H1 (cell line): ENCODE data around the gene P2RY1. TPM values are rescaled to one million over a fixed set of nuclear protein-coding genes. Genes with fewer than 3 reads are reported as not detected.
"Not testable (repeated sequence)": the region's sequence is repeated elsewhere in the genome, so short reads cannot be mapped to it uniquely, and the experiment has no call there.

Source experiments
- CTCF ChIA-PET: fragments of 300-600 bp; sonication (Branson Sonifier 250); formaldehyde crosslinking; loops from one replicate; lab custom pipeline; 2021; ENCODE audit not compliant: partially characterized antibody; lab: Charles Lee
- POLR2A ChIA-PET: fragments of 300-600 bp; sonication (Branson Sonifier 250); formaldehyde crosslinking; loops from one replicate; lab custom pipeline; 2021; ENCODE audit warnings: inconsistent platforms; ENCODE audit not compliant: partially characterized antibody; lab: Charles Lee
- DNase-seq, 2 experiments: peaks; one replicate each; pipeline versions ENCODE4 v3.0.0 to v3.0.0-alpha.2; 2010 to 2022; ENCODE audit warnings: low spot score in 2 of 2, low read depth in 1 of 2, mixed read lengths in 1 of 2
- FAIRE-seq: peaks from 2 replicates; lab custom pipeline; 2011; peaks lifted over from hg19 to GRCh38; lab: Jason Lieb, UNC
- H2AFZ ChIP-seq: 2 replicates; pipeline ENCODE4 v1.8.1; 2012; ENCODE audit warnings: low read length, inconsistent platforms
- H2AK5ac ChIP-seq: 2 replicates; pipeline ENCODE4 v1.6.1; 2013; ENCODE audit warnings: low read depth, low read length
- H2BK120ac ChIP-seq: replicated peaks from 2 replicates; pipeline ENCODE3; 2013; ENCODE audit warnings: low read depth, low read length, inconsistent platforms
- H2BK12ac ChIP-seq: 2 replicates; pipeline ENCODE4 v1.6.1; 2013; ENCODE audit warnings: low read depth, low read length
- H2BK15ac ChIP-seq: 2 replicates; pipeline ENCODE4 v1.6.1; 2013; ENCODE audit warnings: low read length
- H2BK20ac ChIP-seq: 2 replicates; pipeline ENCODE4 v1.6.1; 2013; ENCODE audit warnings: low read length
- H2BK5ac ChIP-seq: 2 replicates; pipeline ENCODE4 v1.6.1; 2013; ENCODE audit warnings: low read depth, low read length
- H3K14ac ChIP-seq: 2 replicates; pipeline ENCODE4 v1.6.1; 2013; ENCODE audit warnings: inconsistent platforms; ENCODE audit not compliant: insufficient read length
- H3K18ac ChIP-seq: 2 replicates; pipeline ENCODE4 v1.6.1; 2013; ENCODE audit warnings: low read length; ENCODE audit errors: extremely low read depth
- H3K23ac ChIP-seq: 2 replicates; pipeline ENCODE4 v1.6.1; 2013; ENCODE audit warnings: inconsistent platforms; ENCODE audit not compliant: insufficient read length
- H3K23me2 ChIP-seq: 2 replicates; pipeline ENCODE4 v1.6.1; 2013; ENCODE audit warnings: low read depth, low read length
- H3K27ac ChIP-seq: 2 replicates; pipeline ENCODE4 v1.6.1; 2011; ENCODE audit warnings: low read depth, low read length, inconsistent platforms
- H3K27me3 ChIP-seq, 4 experiments: replicated peaks in 1 of 4; 1 replicate in 1 of 4; 2 replicates in 3 of 4; pipeline versions ENCODE4 v1.6.1 to v1.8.1; 2011 to 2013; ENCODE audit warnings: low read length in 3 of 4, mild to moderate bottlenecking in 3 of 4, inconsistent platforms in 2 of 4, mixed read lengths in 2 of 4, moderate library complexity in 1 of 4; ENCODE audit not compliant: control insufficient read depth in 3 of 4, insufficient read depth in 3 of 4; ENCODE audit errors: extremely low read depth in 1 of 4
- H3K36me3 ChIP-seq, 4 experiments: 2 replicates each; pipeline versions ENCODE4 v1.6.1 to v1.8.1; 2011 to 2013; ENCODE audit warnings: mild to moderate bottlenecking in 4 of 4, low read length in 3 of 4, moderate library complexity in 2 of 4, control low read depth in 1 of 4, inconsistent platforms in 1 of 4; ENCODE audit not compliant: insufficient read depth in 4 of 4, control insufficient read depth in 2 of 4
- H3K4ac ChIP-seq: replicated peaks from 2 replicates; pipeline ENCODE3; 2013; ENCODE audit warnings: low read length, low read depth, mixed read lengths, inconsistent platforms; ENCODE audit not compliant: insufficient read length
- H3K4me1 ChIP-seq, 4 experiments: replicated peaks in 1 of 4; 1 replicate in 1 of 4; 2 replicates in 3 of 4; pipeline versions ENCODE4 v1.6.1 to v1.8.1; 2011 to 2013; ENCODE audit warnings: low read length in 3 of 4, inconsistent platforms in 2 of 4, mixed read lengths in 1 of 4; ENCODE audit not compliant: insufficient read depth in 4 of 4, control insufficient read depth in 3 of 4
- H3K4me2 ChIP-seq, 2 experiments: 2 replicates each; pipeline versions ENCODE4 v1.6.1 to v1.8.1; 2011 to 2013; ENCODE audit warnings: low read depth in 2 of 2, low read length in 2 of 2, control low read depth in 1 of 2, inconsistent platforms in 1 of 2, mild to moderate bottlenecking in 1 of 2; ENCODE audit not compliant: insufficient read depth in 1 of 2
- H3K4me3 ChIP-seq, 4 experiments: fragments of 200-600, 300-600 bp in 1 of 4; sonication (generic), shearing (Covaris generic), sonication (Bioruptor Twin) in 1 of 4; 2 replicates each; pipeline versions ENCODE4 v1.5.1 to v1.8.1; 2011 to 2016; ENCODE audit warnings: low read length in 4 of 4, low read depth in 3 of 4, control low read depth in 2 of 4, inconsistent platforms in 2 of 4, mild to moderate bottlenecking in 2 of 4, mixed read lengths in 1 of 4, moderate library complexity in 1 of 4; ENCODE audit not compliant: insufficient read depth in 2 of 4; ENCODE audit errors: extremely low read depth in 1 of 4
- H3K56ac ChIP-seq: replicated peaks from 2 replicates; pipeline ENCODE3; 2013; ENCODE audit warnings: low read depth, mild to moderate bottlenecking, mixed read lengths, low read length, inconsistent platforms; ENCODE audit not compliant: insufficient read length
- H3K79me1 ChIP-seq: 2 replicates; pipeline ENCODE4 v1.6.1; 2013; ENCODE audit warnings: low read depth, low read length, control low read depth
- H3K79me2 ChIP-seq, 2 experiments: 2 replicates each; pipeline versions ENCODE4 v1.6.1 to v1.8.1; 2012 to 2013; ENCODE audit warnings: low read length in 2 of 2, mild to moderate bottlenecking in 2 of 2, inconsistent platforms in 1 of 2; ENCODE audit not compliant: insufficient read depth in 2 of 2, control insufficient read depth in 1 of 2
- H3K9ac ChIP-seq, 4 experiments: replicated peaks in 1 of 4; 1 replicate in 1 of 4; 2 replicates in 3 of 4; pipeline versions ENCODE4 v1.6.1 to v1.8.1; 2011 to 2013; ENCODE audit warnings: low read depth in 3 of 4, low read length in 3 of 4, control low read depth in 2 of 4, mild to moderate bottlenecking in 2 of 4, moderate library complexity in 2 of 4, inconsistent platforms in 1 of 4; ENCODE audit errors: extremely low read depth in 1 of 4
- H3K9me3 ChIP-seq, 2 experiments: 2 replicates each; pipeline versions ENCODE4 v1.6.1 to v1.8.1; 2012 to 2013; ENCODE audit warnings: mild to moderate bottlenecking in 2 of 2, moderate library complexity in 2 of 2, control low read depth in 1 of 2, inconsistent platforms in 1 of 2, low read depth in 1 of 2, low read length in 1 of 2, mixed read lengths in 1 of 2; ENCODE audit not compliant: insufficient read depth in 2 of 2
- H4K20me1 ChIP-seq, 2 experiments: replicated peaks in 1 of 2; 2 replicates each; pipeline versions ENCODE3 to v1.8.1; 2011 to 2013; ENCODE audit warnings: inconsistent platforms in 2 of 2, low read length in 2 of 2, mild to moderate bottlenecking in 1 of 2; ENCODE audit not compliant: insufficient read depth in 2 of 2, control insufficient read depth in 1 of 2
- H4K5ac ChIP-seq: 2 replicates; pipeline ENCODE4 v1.6.1; 2013; ENCODE audit warnings: low read length, low read depth, mixed read lengths, inconsistent platforms; ENCODE audit not compliant: insufficient read length
- H4K8ac ChIP-seq: 2 replicates; pipeline ENCODE4 v1.8.0; 2013; ENCODE audit warnings: mild to moderate bottlenecking, moderate library complexity, low read length, inconsistent platforms; ENCODE audit not compliant: insufficient read depth; ENCODE audit errors: extremely low read depth
- H4K91ac ChIP-seq: replicated peaks from 2 replicates; pipeline ENCODE3; 2013; ENCODE audit warnings: low read length, mixed read lengths, inconsistent platforms; ENCODE audit not compliant: insufficient read length
- WGBS, 2 experiments: shearing (Covaris generic) in 1 of 2; methylation state at CpG; one replicate each; pipeline versions ENCODE4 v1.1.6 to v1.1.7; 2013 to 2015; ENCODE audit warnings: low lambda C conversion rate in 2 of 2, mixed read lengths in 2 of 2, inconsistent platforms in 1 of 2, low coverage in 1 of 2, missing lambda C conversion rate in 1 of 2; ENCODE audit not compliant: insufficient replicate concordance in 2 of 2, insufficient coverage in 1 of 2, insufficient read length in 1 of 2; ENCODE audit errors: extremely low coverage in 1 of 2, missing lambda C conversion rate in 1 of 2; 5-methylcytosine and 5-hydroxymethylcytosine counted together
- polyA plus RNA-seq, 7 experiments: library from polyadenylated mRNA; depleted of rRNA in 3 of 7; stranded (reverse) in 5 of 7; unstranded in 2 of 7; fragments of >200 nt in 5 of 7; fragments of 200-250 nt in 2 of 7; gene quantifications; 1 replicate in 5 of 7; 2 replicates in 1 of 7; 4 replicates in 1 of 7; pipeline versions ENCODE4 v1.2.1 to v1.2.3, GENCODE V29; 2011 to 2013; ENCODE audit warnings: missing spikeins in 2 of 7, mixed read lengths in 2 of 7
- total RNA-seq: library from RNA; stranded (reverse); fragmentation: NEBNext Ultra II Directional; extraction: Animal tissue kit (Norgen Biotek cat#: 25700); gene quantifications from 2 replicates; pipeline ENCODE4 v1.2.1, GENCODE V29; 2021

P2RY1 gene
- total and polyA plus RNA-seq, 2 of the 8 experiments (the other 6 are each of a cell fraction or from before 2014, with no cell fraction given): 6.5 to 28.3 TPM

- not testable (repeated sequence) for H3K56ac ChIP-seq
- 90% methylated on average over 3 of the region's 3 CpGs; no CpG with 5 or more reads in 1 of the 2 experiments for WGBS, 2 experiments
These were observed 11.8 kb downstream of the P2RY1 start for GRCh38 chr3:152846572-152847202.

DNA sequence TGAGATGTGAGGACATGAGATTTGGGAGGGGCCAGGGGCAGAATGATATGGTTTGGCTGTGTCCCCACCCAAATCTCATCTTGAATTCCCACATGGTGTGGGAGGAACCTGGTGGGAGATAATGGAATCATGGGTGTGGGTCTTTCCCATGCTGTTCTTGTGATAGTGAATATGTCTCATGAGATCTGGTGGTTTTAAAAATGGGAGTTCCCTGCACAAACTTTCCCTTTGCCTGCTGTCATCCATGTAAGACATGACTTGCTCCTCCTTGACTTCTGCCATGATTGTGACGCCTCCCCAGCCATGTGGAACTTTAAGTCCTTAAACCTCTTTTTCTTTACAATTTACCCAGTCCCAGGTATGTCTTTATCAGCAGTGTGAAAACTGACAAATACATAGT is 12.7 kb downstream of the P2RY1 start:
- H3K4me3 ChIP-seq, H4K8ac ChIP-seq, H3K79me2 ChIP-seq, H3K23me2 ChIP-seq, FAIRE-seq, H2BK15ac ChIP-seq, H3K14ac ChIP-seq, H2AK5ac ChIP-seq, H3K79me1 ChIP-seq, H3K27me3 ChIP-seq, H3K4ac ChIP-seq, H2BK12ac ChIP-seq, H2BK20ac ChIP-seq, H4K5ac ChIP-seq, H3K36me3 ChIP-seq, H4K91ac ChIP-seq, H2BK120ac ChIP-seq, H3K9ac ChIP-seq, DNase-seq, H4K20me1 ChIP-seq, POLR2A ChIA-PET, H3K18ac ChIP-seq, H3K4me1 ChIP-seq, H3K23ac ChIP-seq, H2AFZ ChIP-seq, H3K4me2 ChIP-seq, H3K56ac ChIP-seq, H2BK5ac ChIP-seq, H3K27ac ChIP-seq: not testable (repeated sequence)
- WGBS, 2 experiments: 79% methylated on average over 1 of the region's 1 CpG; no CpG with 5 or more reads in 1 of the 2 experiments
- CTCF ChIA-PET: interaction anchor here (0.8 kb wide), 1 partner anchor 13 kb away, joined by 3 read pairs; the partner anchor contains the start of gene P2RY1
- H3K9me3 ChIP-seq: peaks cover 19 to 25% of the 10 kb centered on the region in 2 experiments

More at GRCh38 chr3:152846572-152847202, 11.8 kb downstream of the P2RY1 start:
- H2BK5ac ChIP-seq, H3K4me2 ChIP-seq, H3K27me3 ChIP-seq, H3K23me2 ChIP-seq, H2AFZ ChIP-seq, H4K20me1 ChIP-seq, POLR2A ChIA-PET, H3K79me1 ChIP-seq, H3K27ac ChIP-seq, H3K4ac ChIP-seq, H2BK120ac ChIP-seq, H3K14ac ChIP-seq, H4K91ac ChIP-seq, H3K4me1 ChIP-seq, DNase-seq, H3K9ac ChIP-seq, H2AK5ac ChIP-seq, H3K79me2 ChIP-seq, H3K18ac ChIP-seq, H2BK15ac ChIP-seq, H3K23ac ChIP-seq, H4K8ac ChIP-seq, H2BK12ac ChIP-seq, H2BK20ac ChIP-seq, H4K5ac ChIP-seq, H3K36me3 ChIP-seq, FAIRE-seq, H3K4me3 ChIP-seq: not testable (repeated sequence)
- peaks cover 19 to 25% of the 10 kb centered on the region in 2 experiments for H3K9me3 ChIP-seq
- CTCF ChIA-PET: interaction anchor here (0.8 kb wide), 1 partner anchor 12 kb away, joined by 3 read pairs; the partner anchor contains the start of gene P2RY1
